GM19397 (cell line): ENCODE data around the gene CACNA1E.
"Not testable (repeated sequence)": the region's sequence is repeated elsewhere in the genome, so short reads cannot be mapped to it uniquely, and the experiment has no call there.

Experiments
- ATAC-seq: cut with Tn5 transposase; IDR thresholded peaks from one replicate; pipeline ENCODE4 v1.9.1; 2021; ENCODE audit warnings: mild to moderate bottlenecking, moderate library complexity; ENCODE audit not compliant: unreplicated experiment

The CACNA1E gene

DNA sequence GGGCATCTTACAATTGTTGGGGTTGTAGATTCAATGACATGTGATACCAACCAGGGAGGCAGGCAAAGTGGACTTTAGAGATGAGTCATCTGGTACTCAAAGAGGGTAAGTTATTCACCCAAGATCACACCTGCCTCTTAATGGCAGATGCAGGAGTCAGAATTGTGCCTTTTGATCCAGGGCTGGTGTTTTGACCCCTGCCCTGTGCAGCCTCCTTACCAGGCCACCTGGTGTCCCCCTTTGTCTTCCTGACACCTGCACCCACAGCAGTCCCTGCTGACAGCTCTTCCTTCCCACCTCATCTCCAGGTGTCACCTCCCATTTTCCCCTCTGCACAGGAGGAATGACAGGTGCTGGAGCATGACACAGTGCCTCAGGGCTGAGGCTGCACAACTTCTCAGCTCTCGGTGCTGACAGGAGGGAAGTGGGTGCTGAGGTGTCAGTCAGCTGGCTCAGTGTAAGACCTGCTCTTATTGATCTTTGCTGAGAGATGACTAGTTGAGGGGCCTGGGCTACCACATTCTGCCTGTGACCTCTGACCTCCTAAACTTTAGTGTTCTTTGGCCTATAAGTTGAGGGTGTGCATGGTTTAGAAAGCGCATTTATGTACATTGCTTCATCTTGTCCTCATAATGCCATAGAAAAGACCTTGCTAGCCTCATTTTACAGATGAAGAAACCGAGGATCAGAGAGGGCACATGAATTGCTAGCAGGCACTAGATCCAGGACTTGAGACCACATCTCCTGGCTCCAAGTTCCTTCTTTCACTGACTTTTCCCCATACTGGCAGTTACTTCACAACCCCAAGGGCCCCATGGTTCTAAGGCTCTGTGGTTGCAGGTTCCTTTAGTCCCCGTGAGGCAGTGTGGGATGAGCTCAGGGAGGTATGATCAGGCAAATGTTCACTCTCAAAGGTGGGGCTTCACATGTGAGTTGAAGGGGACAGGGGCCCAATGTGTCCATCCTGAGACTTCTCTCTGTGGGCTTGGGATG lies 31.3 kb downstream of the CACNA1E start:
- ATAC-seq = peak; percentile 80

DNA sequence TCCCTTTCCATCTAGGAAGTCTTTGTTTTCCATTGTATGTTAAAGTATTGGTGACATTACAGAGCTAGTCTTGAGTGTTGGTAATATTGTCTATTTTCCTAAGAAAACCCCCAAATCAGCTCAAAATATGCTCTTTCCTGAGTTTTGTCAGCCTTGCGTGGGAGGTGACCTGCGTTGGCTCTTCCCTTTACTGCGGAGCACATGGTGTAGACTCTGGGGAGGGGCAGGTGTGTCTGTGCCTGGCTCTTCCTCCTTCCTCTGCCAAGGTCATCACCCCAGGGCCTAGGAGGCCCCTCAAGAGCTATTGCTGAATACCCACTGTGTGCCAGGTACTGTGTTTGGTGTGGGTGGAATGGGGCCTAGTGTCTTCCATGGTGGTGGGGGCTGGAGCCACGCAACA lies 33.4 kb downstream of the CACNA1E start:
- ATAC-seq = no peak

DNA sequence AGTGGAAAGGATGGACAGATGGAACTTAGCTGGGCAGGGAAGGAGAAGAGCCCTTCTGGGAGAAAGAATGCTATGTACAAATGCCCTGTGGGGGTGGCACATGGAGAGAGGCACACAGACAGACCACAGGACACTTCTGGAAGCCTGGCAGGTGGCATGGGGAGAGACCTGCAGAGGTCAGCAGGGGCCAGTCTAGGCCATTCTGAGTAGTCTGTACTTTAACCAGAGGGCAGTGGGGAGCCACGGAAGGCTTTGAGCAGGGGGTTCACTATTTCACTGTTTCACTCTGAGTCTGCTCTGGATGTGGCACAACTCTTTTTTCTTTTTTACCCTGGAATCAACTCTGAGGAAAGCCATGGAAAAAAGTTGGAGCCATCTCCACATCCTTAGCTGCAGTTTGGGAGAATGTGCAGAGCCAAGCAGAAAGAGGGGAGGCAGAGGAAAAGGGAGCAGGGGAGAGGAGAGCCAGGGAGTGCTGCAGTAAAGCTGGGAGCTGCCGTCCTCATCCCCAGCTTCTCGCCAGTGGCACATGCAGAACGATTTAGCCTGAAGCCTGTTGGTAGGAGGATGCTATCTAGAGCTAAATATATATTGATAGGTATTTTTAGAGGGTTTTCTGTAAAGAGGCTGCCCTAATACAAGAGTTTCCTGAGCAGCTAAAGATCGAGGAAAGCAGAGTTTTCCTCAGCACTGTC lies 34.0 kb downstream of the CACNA1E start:
- no peak for ATAC-seq

- ATAC-seq = no peak
Observed at GRCh38 chr1:181518152-181518551, 34.8 kb downstream of the CACNA1E start.

- no peak for ATAC-seq
Observed at GRCh38 chr1:181522864-181523263, 39.5 kb downstream of the CACNA1E start.

- no peak for ATAC-seq
Observed at GRCh38 chr1:181525104-181525721, 41.9 kb downstream of the CACNA1E start.

DNA sequence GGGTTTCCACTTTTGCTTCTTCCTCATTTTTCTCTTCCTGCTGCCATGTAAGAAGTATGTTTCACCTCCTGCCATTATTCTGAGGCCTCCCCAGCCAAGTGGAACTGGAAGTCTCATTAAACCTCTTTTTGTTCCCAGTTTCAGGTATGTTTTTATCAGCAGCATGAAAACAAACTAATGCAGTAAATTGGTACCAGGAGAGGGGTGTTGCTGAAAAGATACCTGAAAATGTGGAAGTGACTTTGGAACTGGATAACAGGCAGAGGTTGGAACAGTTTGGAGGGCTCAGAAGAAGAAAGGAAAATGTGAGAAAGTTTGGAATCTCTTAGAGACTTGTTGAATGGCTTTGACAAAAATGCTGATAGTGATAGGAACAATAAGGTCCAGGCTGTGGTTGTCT lies 44.9 kb downstream of the CACNA1E start:
- not testable (repeated sequence) for ATAC-seq

- no peak for ATAC-seq
Observed at GRCh38 chr1:181531441-181531840, 48.1 kb downstream of the CACNA1E start.

DNA sequence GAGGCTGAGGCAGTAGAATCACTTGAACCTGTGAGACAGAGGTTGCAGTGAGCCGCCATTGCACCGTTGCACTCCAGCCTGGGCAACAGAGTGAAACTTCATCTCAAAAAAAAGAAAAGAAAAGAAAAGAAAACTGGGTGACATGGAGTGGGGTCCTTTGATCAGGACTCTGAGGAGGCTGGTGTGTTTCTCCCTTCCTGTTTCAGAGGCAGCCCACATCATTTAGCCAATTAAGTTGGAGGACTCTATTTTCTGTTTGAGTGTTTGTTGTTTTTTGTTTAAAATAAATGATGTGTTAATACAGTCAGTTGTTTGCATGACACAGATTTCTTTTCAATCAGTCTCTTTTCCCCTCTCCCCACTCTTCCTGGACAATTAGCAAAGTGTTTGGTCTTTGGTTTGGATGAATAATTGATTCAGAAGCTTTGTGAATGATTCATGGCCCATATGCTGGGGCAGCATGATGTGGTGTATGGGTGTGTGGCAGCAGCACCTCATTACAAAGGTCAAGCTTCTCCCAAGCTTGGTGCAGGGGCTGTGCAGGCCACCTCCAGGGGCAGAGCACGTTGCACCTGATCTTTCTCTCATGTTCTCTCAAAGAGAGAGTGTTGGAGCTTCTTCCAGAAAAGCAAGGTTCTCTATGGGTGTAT lies 48.8 kb downstream of the CACNA1E start:
- no peak for ATAC-seq

GRCh38 chr1:181538836-181539235 lies 55.5 kb downstream of the CACNA1E start:
- no peak for ATAC-seq

GRCh38 chr1:181541458-181541857 lies 58.1 kb downstream of the CACNA1E start:
- no peak for ATAC-seq

DNA sequence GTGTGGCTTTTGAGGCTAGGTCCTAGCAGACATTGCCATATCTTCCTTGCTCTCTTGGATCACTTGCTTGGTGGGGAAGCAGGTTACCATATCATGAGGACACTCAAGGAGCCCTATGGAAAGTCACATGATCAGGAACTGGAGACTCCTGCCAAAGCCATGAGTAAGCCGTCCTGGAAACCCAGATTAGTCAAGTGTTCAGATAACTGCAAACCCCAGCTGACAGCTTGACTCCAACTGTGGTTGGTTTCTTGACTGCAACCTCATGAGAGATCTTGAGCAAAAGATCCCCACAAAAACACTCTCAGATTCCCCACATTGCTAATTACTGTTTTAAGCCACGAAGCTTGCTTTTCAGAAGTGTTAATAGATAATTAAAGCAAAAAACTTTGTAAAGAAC lies 58.6 kb downstream of the CACNA1E start:
- no peak for ATAC-seq

GRCh38 chr1:181542406-181542805 lies 59.1 kb downstream of the CACNA1E start:
- ATAC-seq = not testable (repeated sequence)

DNA sequence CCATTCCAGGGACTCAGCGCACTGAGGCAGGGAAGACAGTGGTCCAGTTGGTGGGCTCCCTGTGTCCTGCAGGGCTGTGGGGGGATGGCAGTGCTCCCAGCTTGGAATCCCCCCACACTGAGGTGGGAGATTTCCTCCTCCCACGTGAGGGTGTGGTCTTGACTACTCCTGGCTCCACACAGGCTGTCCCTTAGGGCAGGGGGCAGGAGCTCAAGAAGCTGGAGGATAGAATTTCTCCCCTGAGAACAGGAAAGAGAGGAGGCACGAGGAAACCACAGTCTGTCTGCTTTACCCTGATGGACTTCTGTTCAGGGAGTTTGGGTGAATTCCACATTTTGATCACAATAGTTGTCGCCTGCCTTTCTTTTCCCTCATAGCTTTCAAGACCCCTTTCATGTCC lies 62.1 kb downstream of the CACNA1E start:
- ATAC-seq = no peak

DNA sequence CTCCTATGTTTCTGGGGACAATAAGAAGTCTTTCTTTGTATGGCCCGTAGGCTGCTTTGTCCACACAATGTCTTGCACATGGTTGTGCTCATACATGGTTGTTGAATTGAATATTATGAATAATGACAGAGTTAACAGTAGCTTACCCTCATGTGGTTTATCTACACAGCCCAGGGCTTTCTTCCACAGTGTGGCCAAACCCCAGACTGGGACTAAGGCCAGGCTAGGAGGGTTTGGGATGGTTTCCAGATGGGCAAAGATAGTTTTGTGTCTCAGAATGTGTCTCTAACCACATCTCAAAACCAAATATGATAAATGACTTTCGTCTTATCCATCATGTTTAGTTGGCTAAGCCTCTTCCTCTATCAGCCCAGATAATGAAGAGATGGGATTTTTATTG lies 65.2 kb downstream of the CACNA1E start:
- no peak for ATAC-seq

DNA sequence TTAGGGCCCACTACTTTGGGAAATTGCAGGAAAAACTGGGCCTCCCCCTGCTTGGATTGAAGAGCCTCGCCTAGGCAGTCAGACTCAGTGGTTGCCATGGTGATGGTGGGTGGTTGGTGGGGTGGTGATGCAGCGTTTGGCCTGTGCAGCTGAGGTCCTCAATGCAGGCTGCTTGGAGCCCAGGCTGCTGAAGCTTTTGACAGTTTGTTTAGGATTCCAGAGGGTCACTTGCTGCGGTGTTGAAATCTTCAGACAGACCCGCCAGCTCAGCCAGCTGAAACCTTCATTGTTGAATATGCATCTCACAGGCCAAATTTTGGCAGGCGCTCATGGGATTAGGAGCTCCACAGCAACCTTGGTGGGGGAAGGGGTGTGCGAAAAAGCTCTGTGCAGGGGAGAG lies 67.9 kb downstream of the CACNA1E start:
- no peak for ATAC-seq

GRCh38 chr1:181551754-181552153 lies 68.4 kb downstream of the CACNA1E start:
- no peak for ATAC-seq

DNA sequence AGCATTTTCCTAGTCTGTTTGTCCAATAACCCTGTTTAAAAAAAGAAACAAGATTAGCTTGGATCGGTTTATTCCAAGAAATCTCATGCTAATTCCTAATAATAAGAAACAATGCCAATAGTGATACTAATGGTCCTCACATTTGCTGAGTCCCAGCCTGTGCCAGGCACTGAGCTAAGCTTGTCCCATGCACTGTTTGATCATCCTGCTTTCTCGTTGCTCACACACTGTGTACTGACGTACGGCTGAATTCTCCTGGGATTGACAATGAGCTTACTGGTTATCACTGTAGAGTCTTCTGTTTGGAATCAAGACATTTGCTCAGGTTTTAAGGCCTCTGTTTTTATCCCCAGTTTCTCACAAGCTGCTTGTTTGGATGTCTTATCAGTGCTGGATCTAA lies 71.1 kb downstream of the CACNA1E start:
- ATAC-seq = no peak

GRCh38 chr1:181556631-181557030 lies 73.3 kb downstream of the CACNA1E start:
- no peak for ATAC-seq

GRCh38 chr1:181557313-181557712 lies 74.0 kb downstream of the CACNA1E start:
- ATAC-seq = no peak

DNA sequence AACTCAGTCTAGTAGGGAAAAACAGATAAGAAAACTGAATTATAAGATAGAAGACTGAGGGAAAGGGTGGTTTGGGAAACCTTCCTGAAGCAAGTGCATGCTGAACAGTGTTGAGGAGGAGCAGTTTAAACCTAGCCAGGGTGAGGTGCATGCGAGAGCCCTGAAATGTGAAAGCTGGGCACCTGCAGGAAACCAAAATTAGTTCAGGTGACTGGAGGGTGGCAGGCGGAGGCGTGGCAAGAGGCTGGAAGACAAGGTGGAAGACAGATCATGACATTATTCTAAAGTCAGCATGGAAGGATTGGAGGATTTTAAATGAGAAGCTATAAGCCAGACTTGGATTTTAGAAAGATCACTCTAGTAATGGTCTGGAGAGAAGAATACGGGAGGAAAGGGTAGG lies 75.1 kb downstream of the CACNA1E start:
- no peak for ATAC-seq
